GM21515 (cell line): Measurements from ENCODE around the gene LCE1C.

ENCODE experiments used
- ATAC-seq: cut with Tn5 transposase; IDR thresholded peaks from one replicate; pipeline ENCODE4 v1.9.1; 2021; ENCODE audit not compliant: unreplicated experiment

Gene LCE1C

GRCh38 chr1:152806576-152806975, at the start of gene LCE1C:
TSS of gene LCE1C (minus strand) at chr1:152806651. CDS start at chr1:152805478, 1,173 bp downstream.
- ATAC-seq = no peak

GRCh38 chr1:152855661-152856060, 49.2 kb upstream of the LCE1C start:
- ATAC-seq = no peak

- ATAC-seq = no peak
These were observed 36.1 kb upstream of the LCE1C start, which contains the start of gene LCE6A for GRCh38 chr1:152842556-152842955. TSS of gene LCE6A (plus strand) at chr1:152842856. CDS start at chr1:152843521, 665 bp downstream.

GRCh38 chr1:152836870-152837269, 30.4 kb upstream of the LCE1C start:
- ATAC-seq = no peak

- ATAC-seq = no peak
These were observed 20.7 kb upstream of the LCE1C start, which contains the start of gene LCE1A for GRCh38 chr1:152827173-152827572. TSS of gene LCE1A (plus strand) at chr1:152827473. CDS start at chr1:152827473, 0 bp downstream.

GRCh38 chr1:152824964-152825363, 18.5 kb upstream of the LCE1C start:
- no peak for ATAC-seq

- ATAC-seq = no peak
These were observed 16.8 kb upstream of the LCE1C start for GRCh38 chr1:152823294-152823693.

GRCh38 chr1:152817309-152817708, 10.9 kb upstream of the LCE1C start:
- no peak for ATAC-seq

GRCh38 chr1:152811671-152812070, 5.2 kb upstream of the LCE1C start, which contains the start of gene LCE1B:
TSS of gene LCE1B (plus strand) at chr1:152811971. CDS start at chr1:152812447, 476 bp downstream.
- no peak for ATAC-seq

- no peak for ATAC-seq
These were observed 4.6 kb upstream of the LCE1C start for GRCh38 chr1:152811050-152811449.

GRCh38 chr1:152801333-152801732, 5.1 kb downstream of the LCE1C start:
- ATAC-seq = no peak

- ATAC-seq = no peak
These were observed 10.0 kb downstream of the LCE1C start, which contains the start of gene LCE1D for GRCh38 chr1:152796421-152796820. TSS of gene LCE1D (plus strand) at chr1:152796721. CDS start at chr1:152797795, 1,074 bp downstream.

GRCh38 chr1:152795686-152796085, 10.8 kb downstream of the LCE1C start:
- no peak for ATAC-seq

- ATAC-seq = no peak
These were observed 20.4 kb downstream of the LCE1C start, which contains the start of gene LCE1E for GRCh38 chr1:152786077-152786476. TSS of gene LCE1E (plus strand) at chr1:152786257. CDS start at chr1:152787300, 1,043 bp downstream.

GRCh38 chr1:152783095-152783494, 23.4 kb downstream of the LCE1C start:
- no peak for ATAC-seq

- no peak for ATAC-seq
These were observed 28.8 kb downstream of the LCE1C start for GRCh38 chr1:152777510-152778137.

- ATAC-seq = no peak
These were observed 30.1 kb downstream of the LCE1C start for GRCh38 chr1:152776361-152776760.

GRCh38 chr1:152774875-152775274, 31.6 kb downstream of the LCE1C start, which contains the start of gene LCE1F:
TSS of gene LCE1F (plus strand) at chr1:152775140. CDS start at chr1:152776372, 1,232 bp downstream.
- ATAC-seq = no peak

- ATAC-seq = no peak
These were observed 36.0 kb downstream of the LCE1C start for GRCh38 chr1:152770411-152770810.

- ATAC-seq = no peak
These were observed 37.5 kb downstream of the LCE1C start for GRCh38 chr1:152768847-152769533.

- no peak for ATAC-seq
These were observed 44.7 kb downstream of the LCE1C start for GRCh38 chr1:152761609-152762213.
